GM23338 (cell line): ENCODE measurements around the gene OTUD3. TPM values are rescaled to one million over a fixed set of nuclear protein-coding genes. Genes with fewer than 3 reads are reported as not detected.
"Not testable (repeated sequence)": the region's sequence is repeated elsewhere in the genome, so short reads cannot be mapped to it uniquely, and the experiment has no call there.

Source experiments
- ATAC-seq: fragments of 200-7000 bp; cut with Tn5 transposase; 3 replicates; pipeline ENCODE4 v1.9.1; 2020
- DNase-seq: peaks from one replicate; pipeline ENCODE4 v3.0.0-alpha.2; 2015; ENCODE audit warnings: low spot score
- H2AFZ ChIP-seq: fragments of 200-600 bp; sonication (generic); 2 replicates; pipeline ENCODE4 v1.8.0; 2016; ENCODE audit warnings: antibody characterized with exemption, mild to moderate bottlenecking, moderate library complexity
- H3F3A ChIP-seq: fragments of 200-600 bp; sonication (generic); replicated peaks from 2 replicates; pipeline ENCODE4 v1.8.0; 2017; ENCODE audit warnings: antibody characterized with exemption, mixed run types, low read depth
- H3K27ac ChIP-seq: fragments of 200-600 bp; sonication (generic); 2 replicates; pipeline ENCODE4 v1.6.1; 2016; ENCODE audit warnings: low read depth
- H3K27me3 ChIP-seq: fragments of 200-600 bp; sonication (generic); 2 replicates; pipeline ENCODE4 v1.8.0; 2016; ENCODE audit warnings: mild to moderate bottlenecking, mixed run types, moderate library complexity; ENCODE audit not compliant: insufficient read depth
- H3K36me3 ChIP-seq: fragments of 200-600 bp; sonication (generic); 2 replicates; pipeline ENCODE4 v1.8.0; 2016; ENCODE audit warnings: mild to moderate bottlenecking; ENCODE audit not compliant: insufficient read depth
- H3K4me1 ChIP-seq: fragments of 200-600 bp; sonication (generic); 2 replicates; pipeline ENCODE4 v1.8.0; 2016; ENCODE audit warnings: mild to moderate bottlenecking, moderate library complexity; ENCODE audit not compliant: insufficient read depth
- H3K4me2 ChIP-seq: fragments of 200-600 bp; sonication (generic); 2 replicates; pipeline ENCODE4 v1.7.1; 2017; ENCODE audit warnings: mixed run types
- H3K4me3 ChIP-seq: fragments of 200-600 bp; sonication (generic); 2 replicates; pipeline ENCODE4 v1.6.1; 2016; ENCODE audit warnings: mixed run types
- H3K79me2 ChIP-seq: fragments of 200-600 bp; sonication (generic); replicated peaks from 2 replicates; pipeline ENCODE4 v1.8.0; 2017; ENCODE audit warnings: mild to moderate bottlenecking; ENCODE audit not compliant: insufficient read depth
- H3K9me2 ChIP-seq: fragments of 200-600 bp; sonication (generic); 2 replicates; pipeline ENCODE4 v1.8.0; 2017; ENCODE audit not compliant: insufficient read depth
- H4K20me1 ChIP-seq: fragments of 200-600 bp; sonication (generic); replicated peaks from 2 replicates; pipeline ENCODE4 v1.8.0; 2017; ENCODE audit warnings: mild to moderate bottlenecking; ENCODE audit not compliant: insufficient read depth
- H3K27ac Mint-ChIP-seq: 2 replicates; pipeline ENCODE4 v1.8.0; 2020; ENCODE audit warnings: inconsistent platforms, mild to moderate bottlenecking, moderate library complexity, mixed read lengths
- H3K27me3 Mint-ChIP-seq: 3 replicates; pipeline ENCODE4 v1.8.0; 2022; ENCODE audit warnings: low read depth, mild to moderate bottlenecking, moderate library complexity, mixed read lengths, inconsistent platforms; ENCODE audit not compliant: insufficient read depth, poor library complexity
- H3K36me3 Mint-ChIP-seq: 3 replicates; pipeline ENCODE4 v1.8.0; 2021; ENCODE audit warnings: low read depth, mild to moderate bottlenecking, inconsistent platforms, moderate library complexity, mixed read lengths
- H3K4me1 Mint-ChIP-seq: 3 replicates; pipeline ENCODE4 v1.8.0; 2020; ENCODE audit warnings: mild to moderate bottlenecking, inconsistent platforms, mixed read lengths
- H3K4me3 Mint-ChIP-seq: 3 replicates; pipeline ENCODE4 v1.8.0; 2021; ENCODE audit warnings: moderate library complexity, mild to moderate bottlenecking, inconsistent platforms, mixed read lengths
- H3K9me3 Mint-ChIP-seq: 3 replicates; pipeline ENCODE4 v1.8.0; 2020; ENCODE audit warnings: moderate library complexity, mild to moderate bottlenecking, inconsistent platforms, mixed read lengths
- CREB1 ChIP-seq: fragments of 250-450 bp; sonication (Bioruptor Pico); IDR thresholded peaks from 2 replicates; pipeline ENCODE4 v1.5.0; 2020; ENCODE audit warnings: low read depth, mild to moderate bottlenecking, moderate library complexity
- CTCF ChIP-seq, 2 experiments: fragments of 200-600 bp in 1 of 2; sonication (generic) in 1 of 2; conservative IDR thresholded peaks; 2 replicates each; pipeline versions ENCODE4 v1.5.1 to v1.6.1; 2016 to 2017; ENCODE audit warnings: antibody characterized with exemption in 2 of 2, low read depth in 2 of 2, mild to moderate bottlenecking in 2 of 2, moderate library complexity in 1 of 2
- ETS1 ChIP-seq: IDR thresholded peaks from 2 replicates; pipeline ENCODE4 v1.6.1; 2016; ENCODE audit warnings: antibody characterized with exemption
- EZH2phosphoT487 ChIP-seq: fragments of 200-600 bp; sonication (generic); IDR thresholded peaks from one replicate; pipeline ENCODE4 v1.8.1; 2018; ENCODE audit warnings: antibody characterized with exemption; ENCODE audit not compliant: unreplicated experiment
- JUNB ChIP-seq: IDR thresholded peaks from one replicate; pipeline ENCODE4 v1.6.1; 2016; ENCODE audit warnings: antibody characterized with exemption; ENCODE audit not compliant: unreplicated experiment
- NANOG ChIP-seq: IDR thresholded peaks from 2 replicates; pipeline ENCODE4 v1.6.1; 2016; ENCODE audit warnings: antibody characterized with exemption, borderline replicate concordance
- POLR2AphosphoS5 ChIP-seq: IDR thresholded peaks from 2 replicates; pipeline ENCODE4 v1.6.1; 2016; ENCODE audit warnings: antibody characterized with exemption, low read depth
- REST ChIP-seq: IDR thresholded peaks from one replicate; pipeline ENCODE4 v1.6.1; 2018; ENCODE audit warnings: antibody characterized with exemption; ENCODE audit not compliant: unreplicated experiment
- STAT1 ChIP-seq: IDR thresholded peaks from one replicate; pipeline ENCODE4 v1.6.1; 2016; ENCODE audit warnings: antibody characterized with exemption; ENCODE audit not compliant: unreplicated experiment
- ZNF114 ChIP-seq: fragments of 250-450 bp; sonication (Bioruptor Pico); IDR thresholded peaks from 2 replicates; pipeline ENCODE4 v1.5.0; 2020; ENCODE audit warnings: mild to moderate bottlenecking, moderate library complexity
- ZNF331 ChIP-seq: fragments of 250-450 bp; sonication (Bioruptor Pico); IDR thresholded peaks from 2 replicates; pipeline ENCODE4 v1.5.0; 2020; ENCODE audit warnings: low read depth, mild to moderate bottlenecking, moderate library complexity
- polyA plus RNA-seq: library from polyadenylated mRNA; unstranded; fragments of >200 nt; fragmentation: Nextera tagmentation; extraction: Ambion mirVana; gene quantifications from 2 replicates; pipeline ENCODE4 v1.2.1, GENCODE V29; 2016
- total RNA-seq: library from RNA; depleted of rRNA; stranded (reverse); fragments of >200 nt; shearing (Covaris generic); gene quantifications from 2 replicates; pipeline ENCODE4 v1.2.3, GENCODE V29; 2014

Gene OTUD3
- total and polyA plus RNA-seq, 2 experiments from 2014 or later = 3.0 to 12.9 TPM

- Mint-ChIP-seq H3K9me3 (no peaks in the 10 kb centered on the region), H3K4me3 (no peak overlapping the region), H3K36me3 (no peaks in the 10 kb centered on the region), H3K4me1 (peaks cover 6% of the 10 kb centered on the region), H3K27me3 (peaks cover 4% of the 10 kb centered on the region), H3K27ac (no peak overlapping the region)
- Histone ChIP-seq H3K27ac (no peak overlapping the region), H3K9me2 (no peaks in the 10 kb centered on the region), H4K20me1 (no peaks in the 10 kb centered on the region), H3K4me3 (no peak overlapping the region), H3K4me2 (no peak overlapping the region), H3F3A (no peaks in the 10 kb centered on the region), H3K79me2 (no peaks in the 10 kb centered on the region), H3K36me3 (no peaks in the 10 kb centered on the region), H3K4me1 (no peaks in the 10 kb centered on the region), H2AFZ (0 out of 2 replicates have a peak overlapping the region, but pooled peaks have one; percentile 10), H3K27me3 (no peaks in the 10 kb centered on the region)
- no peak for TF ChIP-seq POLR2AphosphoS5
- TF ChIP-seq ETS1 = no peak
- no peak for TF ChIP-seq REST
- TF ChIP-seq EZH2phosphoT487 = no peak
- no peak for TF ChIP-seq ZNF114 (CRISPR knock-in tag)
- no peak for TF ChIP-seq JUNB
- no peak for TF ChIP-seq ZNF331 (CRISPR knock-in tag)
- no peak for TF ChIP-seq STAT1
- no peak for TF ChIP-seq NANOG
- no peak for TF ChIP-seq CREB1 (CRISPR knock-in tag)
- no peak for TF ChIP-seq CTCF (conservative IDR thresholded peaks at IDR 0.05; ENCODE audit: low read depth in 2 of 2)
- DNase-seq (no peak), ATAC-seq (no peak)
These were observed 35.9 kb upstream of the OTUD3 start for GRCh38 chr1:19846338-19846737.

- H3K4me2 ChIP-seq, H3K9me3 Mint-ChIP-seq, H3K4me3 Mint-ChIP-seq, H3K36me3 Mint-ChIP-seq, H3K9me2 ChIP-seq, H3K36me3 ChIP-seq, H3K4me1 ChIP-seq, DNase-seq, H3K27me3 ChIP-seq, H3K27ac Mint-ChIP-seq, H3K4me1 Mint-ChIP-seq, H4K20me1 ChIP-seq, ATAC-seq, H3K79me2 ChIP-seq, H3K27ac ChIP-seq, H3K4me3 ChIP-seq, H2AFZ ChIP-seq, H3F3A ChIP-seq, H3K27me3 Mint-ChIP-seq: not testable (repeated sequence)
These were observed 34.9 kb upstream of the OTUD3 start for GRCh38 chr1:19847334-19847733.

- H3K4me3 Mint-ChIP-seq, H3K9me2 ChIP-seq, H3K36me3 ChIP-seq, H4K20me1 ChIP-seq, DNase-seq, H3K27me3 ChIP-seq, H2AFZ ChIP-seq, H3K27ac Mint-ChIP-seq, H3K27me3 Mint-ChIP-seq, H3K36me3 Mint-ChIP-seq, H3K9me3 Mint-ChIP-seq, H3K4me1 Mint-ChIP-seq, H3K4me3 ChIP-seq, ATAC-seq, H3F3A ChIP-seq, H3K4me1 ChIP-seq, H3K4me2 ChIP-seq, H3K79me2 ChIP-seq, H3K27ac ChIP-seq: not testable (repeated sequence)
These were observed 32.9 kb upstream of the OTUD3 start for GRCh38 chr1:19849307-19849706.
